ENCODE data around the gene ZRANB1. TPM values are rescaled to one million over a fixed set of nuclear protein-coding genes. Genes with fewer than 3 reads are reported as not detected.

ZRANB1 gene
- total and polyA plus RNA-seq, 10 of the 15 experiments (the other 5 are each of a cell fraction or from before 2014, with no cell fraction given) = 1.7 to 11.8 (median 6.2) TPM

DNA sequence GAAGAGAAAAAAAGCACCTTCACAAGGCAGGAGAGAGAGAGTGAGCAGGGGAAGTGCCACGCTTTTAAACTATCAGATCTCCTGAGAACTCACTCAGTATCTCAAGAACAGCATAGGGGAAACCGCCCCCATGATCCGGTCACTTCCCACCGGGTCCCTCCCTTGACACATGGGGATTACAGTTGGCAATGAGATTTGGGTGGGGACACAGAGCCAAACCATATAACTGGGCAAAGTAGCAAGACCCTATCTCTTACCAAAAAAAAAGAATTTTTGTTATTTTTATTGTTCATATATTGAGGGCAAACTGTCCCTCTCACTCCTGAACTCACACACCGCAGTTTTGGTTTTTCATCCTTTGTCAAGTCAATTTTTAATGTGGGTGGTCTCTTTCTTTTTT lies 18.2 kb upstream of the ZRANB1 start:
- no TSS peak for BruUV-seq (replicated peaks)

More for the DNA sequence above, 18.2 kb upstream of the ZRANB1 start:
- POLR2A ChIA-PET = no interaction called here
- H3K9ac ChIP-seq (ENCODE audit: control insufficient read depth, insufficient read depth, low read length) = no peak overlapping the region
- 0 out of 2 replicates have a peak, but pooled peaks cover 2% of the 10 kb centered on the region for H4K20me1 ChIP-seq (ENCODE audit: control insufficient read depth, insufficient read depth)
- H3K4me1 ChIP-seq (ENCODE audit: control insufficient read depth, insufficient read depth, low read length) = no peaks in the 10 kb centered on the region
- in situ Hi-C loops (cut with MboI) (no loop called here), intact Hi-C loops (cut with micrococcal nuclease; ENCODE audit: unreplicated experiment) (no loop called here)
- no peaks in the 10 kb centered on the region; the same call in 2 of the 3 replicates for H3K9me3 ChIP-seq (replicated peaks; ENCODE audit: control insufficient read depth, insufficient read depth, low read length)
- ATAC-seq (no peak), DNase-seq (ENCODE audit: low read depth, low spot score) (no peak), FAIRE-seq (no peak)
- TF ChIP-seq ZBED1 (IDR thresholded peaks at IDR 0.05; ENCODE audit: borderline replicate concordance) (no peak), PAX8 (IDR thresholded peaks at IDR 0.05) (no peak), TCF3 (IDR thresholded peaks at IDR 0.05; ENCODE audit: borderline replicate concordance, insufficient read depth, low read depth, low read length) (no peak), ZNF207 (IDR thresholded peaks at IDR 0.05; ENCODE audit: borderline replicate concordance) (no peak), HDAC2 (IDR thresholded peaks at IDR 0.05) (no peak), IKZF1 (conservative IDR thresholded peaks at IDR 0.05) (no peak), BMI1 (IDR thresholded peaks at IDR 0.05; ENCODE audit: borderline replicate concordance) (no peak), GATAD2B (conservative IDR thresholded peaks at IDR 0.05; ENCODE audit: low read depth) (no peak), CHD1 (IDR thresholded peaks at IDR 0.05; ENCODE audit: low read depth, low read length) (no peak)
- TF ChIP-seq, protein P1, sequence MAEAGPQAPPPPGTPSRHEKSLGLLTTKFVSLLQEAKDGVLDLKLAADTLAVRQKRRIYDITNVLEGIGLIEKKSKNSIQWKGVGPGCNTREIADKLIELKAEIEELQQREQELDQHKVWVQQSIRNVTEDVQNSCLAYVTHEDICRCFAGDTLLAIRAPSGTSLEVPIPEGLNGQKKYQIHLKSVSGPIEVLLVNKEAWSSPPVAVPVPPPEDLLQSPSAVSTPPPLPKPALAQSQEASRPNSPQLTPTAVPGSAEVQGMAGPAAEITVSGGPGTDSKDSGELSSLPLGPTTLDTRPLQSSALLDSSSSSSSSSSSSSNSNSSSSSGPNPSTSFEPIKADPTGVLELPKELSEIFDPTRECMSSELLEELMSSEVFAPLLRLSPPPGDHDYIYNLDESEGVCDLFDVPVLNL (IDR thresholded peaks at IDR 0.05; ENCODE audit: low read depth, low read length) = no peak
- TF ChIP-seq, protein P2, sequence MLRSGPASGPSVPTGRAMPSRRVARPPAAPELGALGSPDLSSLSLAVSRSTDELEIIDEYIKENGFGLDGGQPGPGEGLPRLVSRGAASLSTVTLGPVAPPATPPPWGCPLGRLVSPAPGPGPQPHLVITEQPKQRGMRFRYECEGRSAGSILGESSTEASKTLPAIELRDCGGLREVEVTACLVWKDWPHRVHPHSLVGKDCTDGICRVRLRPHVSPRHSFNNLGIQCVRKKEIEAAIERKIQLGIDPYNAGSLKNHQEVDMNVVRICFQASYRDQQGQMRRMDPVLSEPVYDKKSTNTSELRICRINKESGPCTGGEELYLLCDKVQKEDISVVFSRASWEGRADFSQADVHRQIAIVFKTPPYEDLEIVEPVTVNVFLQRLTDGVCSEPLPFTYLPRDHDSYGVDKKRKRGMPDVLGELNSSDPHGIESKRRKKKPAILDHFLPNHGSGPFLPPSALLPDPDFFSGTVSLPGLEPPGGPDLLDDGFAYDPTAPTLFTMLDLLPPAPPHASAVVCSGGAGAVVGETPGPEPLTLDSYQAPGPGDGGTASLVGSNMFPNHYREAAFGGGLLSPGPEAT (IDR thresholded peaks at IDR 0.05; ENCODE audit: low read depth) = no peak
- H3K27me3 ChIP-seq (replicated peaks in 1 of 2; ENCODE audit: control insufficient read depth in 2 of 2, insufficient read depth in 2 of 2, low read length in 1 of 2) = no peaks in the 10 kb centered on the region
- no peak overlapping the region for H3K4me3 ChIP-seq
- peaks cover 67% of the 10 kb centered on the region for H3K79me2 ChIP-seq (ENCODE audit: control insufficient read depth, insufficient read depth, low read length)
- CTCF ChIA-PET = no interaction called here
- no peak overlapping the region for H2AFZ ChIP-seq (ENCODE audit: control insufficient read depth, low read depth, low read length)
- H3K27ac ChIP-seq (ENCODE audit: control insufficient read depth, insufficient read depth) = no peak overlapping the region
- peaks cover 0 to 3% of the 10 kb centered on the region in 2 experiments; a peak in 1 of 4 replicates for H3K36me3 ChIP-seq (ENCODE audit: control insufficient read depth in 2 of 2, insufficient read depth in 2 of 2, low read length in 1 of 2)
- WGBS (ENCODE audit: insufficient coverage, insufficient replicate concordance, low lambda C conversion rate, missing lambda C conversion rate) = 94% methylated on average over 5 of the region's 5 CpGs
- H3K4me2 ChIP-seq (ENCODE audit: control insufficient read depth, insufficient read depth) = no peak overlapping the region
- SMC1A ChIA-PET (ENCODE audit: uncharacterized antibody, unreplicated experiment) = interaction anchor here (0.6 kb wide), 1 partner anchor 12 kb away, joined by 4 read pairs; no protein-coding TSS in a partner anchor
- RAD21 ChIA-PET (ENCODE audit: unreplicated experiment) = no interaction called here
